ENCODE results near the gene PMM2.
"Not testable (repeated sequence)": the region's sequence is repeated elsewhere in the genome, so short reads cannot be mapped to it uniquely, and the experiment has no call there.

The PMM2 gene

GRCh38 chr16:8869212-8869987 is 71.8 kb downstream of the PMM2 start:
- DNase-seq (ENCODE audit: low read depth), result no peak
- TF ChIP-seq CTCF (IDR thresholded peaks at IDR 0.05; ENCODE audit: control insufficient read depth, insufficient read depth, low read depth, low read length, missing control alignments), result no peak
- H3K4me3 ChIP-seq (ENCODE audit: control insufficient read depth, low read depth, low read length), result peak overlapping the region; percentile 44

GRCh38 chr16:8869988-8870241 is 72.3 kb downstream of the PMM2 start:
- H3K4me3 ChIP-seq (ENCODE audit: control insufficient read depth, low read depth, low read length); DNase-seq (ENCODE audit: low read depth): not testable (repeated sequence)

- no peak overlapping the region for H3K4me3 ChIP-seq (ENCODE audit: control insufficient read depth, low read depth, low read length)
- DNase-seq (ENCODE audit: low read depth), result no peak
- TF ChIP-seq CTCF (IDR thresholded peaks at IDR 0.05; ENCODE audit: control insufficient read depth, insufficient read depth, low read depth, low read length, missing control alignments), result no peak
Observed at GRCh38 chr16:8872071-8872470, 74.4 kb downstream of the PMM2 start.

GRCh38 chr16:8872967-8873865 is 75.6 kb downstream of the PMM2 start:
- H3K4me3 ChIP-seq (ENCODE audit: control insufficient read depth, low read depth, low read length), result no peak overlapping the region
- DNase-seq (ENCODE audit: low read depth), result no peak
- peak; percentile 5 for TF ChIP-seq CTCF (IDR thresholded peaks at IDR 0.05; ENCODE audit: control insufficient read depth, insufficient read depth, low read depth, low read length, missing control alignments)

GRCh38 chr16:8873866-8874195 is 76.2 kb downstream of the PMM2 start:
- not testable (repeated sequence) for DNase-seq (ENCODE audit: low read depth); H3K4me3 ChIP-seq (ENCODE audit: control insufficient read depth, low read depth, low read length)

GRCh38 chr16:8874388-8874787 is 76.7 kb downstream of the PMM2 start:
- DNase-seq (ENCODE audit: low read depth), result no peak
- no peak for TF ChIP-seq CTCF (IDR thresholded peaks at IDR 0.05; ENCODE audit: control insufficient read depth, insufficient read depth, low read depth, low read length, missing control alignments)
- H3K4me3 ChIP-seq (ENCODE audit: control insufficient read depth, low read depth, low read length), result no peak overlapping the region

- not testable (repeated sequence) for H3K4me3 ChIP-seq (ENCODE audit: control insufficient read depth, low read depth, low read length); DNase-seq (ENCODE audit: low read depth)
Observed at GRCh38 chr16:8875317-8875716, 77.7 kb downstream of the PMM2 start.

- no peak overlapping the region for H3K4me3 ChIP-seq (ENCODE audit: control insufficient read depth, low read depth, low read length)
- TF ChIP-seq CTCF (IDR thresholded peaks at IDR 0.05; ENCODE audit: control insufficient read depth, insufficient read depth, low read depth, low read length, missing control alignments), result no peak
Observed at GRCh38 chr16:8877894-8878522, 80.4 kb downstream of the PMM2 start.

More at GRCh38 chr16:8877894-8878522, 80.4 kb downstream of the PMM2 start:
- no peak for DNase-seq (ENCODE audit: low read depth)
